GM12892 (cell line): ENCODE data around the gene NPFF.

Source experiments
- POLR2A ChIP-seq: IDR thresholded peaks from 2 replicates; pipeline ENCODE4 v1.6.1; 2011; ENCODE audit warnings: low read depth, low read length, control low read depth
- TAF1 ChIP-seq: IDR thresholded peaks from 2 replicates; pipeline ENCODE4 v1.6.1; 2011; ENCODE audit warnings: low read depth, mild to moderate bottlenecking, control low read depth, low read length, borderline replicate concordance

GRCh38 chr12:53482626-53483168, 24.6 kb downstream of the NPFF start:
- TF ChIP-seq POLR2A, result no peak; the same call in 1 of the 2 replicates
- TF ChIP-seq TAF1, result no peak
